ENCODE measurements around the gene ARHGEF12.

Gene ARHGEF12

GRCh38 chr11:120340529-120340928 is 4.3 kb downstream of the ARHGEF12 start:
- DNase-seq (ENCODE audit: low spot score) (no peak), FAIRE-seq (no peak)

- DNase-seq (ENCODE audit: low spot score) (no peak), FAIRE-seq (no peak)
Measured at GRCh38 chr11:120342226-120342625, 6.0 kb downstream of the ARHGEF12 start.

DNA sequence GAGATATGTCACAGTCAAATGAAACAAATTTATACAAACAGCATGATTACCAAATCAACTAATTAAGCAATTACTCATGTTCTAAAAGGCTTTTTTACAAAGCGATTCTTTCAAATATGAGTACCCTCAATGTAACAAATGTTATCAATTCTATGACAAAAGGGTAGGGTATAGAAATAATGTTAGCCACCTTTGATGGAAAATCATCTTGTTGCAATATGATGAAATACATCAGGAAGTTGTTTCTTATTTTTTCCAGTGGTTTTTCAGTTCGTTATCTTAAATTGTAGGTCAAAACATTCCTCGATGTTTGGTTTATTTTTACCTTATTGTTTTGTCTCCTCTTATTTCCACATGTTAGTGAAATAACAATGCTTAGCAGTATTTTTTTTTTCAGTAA is 6.5 kb downstream of the ARHGEF12 start:
- no peak for FAIRE-seq
- DNase-seq (ENCODE audit: low spot score) = no peak

- DNase-seq (ENCODE audit: low spot score) = no peak
- FAIRE-seq = no peak
Measured at GRCh38 chr11:120343429-120343828, 7.2 kb downstream of the ARHGEF12 start.

- no peak for FAIRE-seq
- DNase-seq (ENCODE audit: low spot score) = peak; percentile 34
Measured at GRCh38 chr11:120344302-120345004, 8.2 kb downstream of the ARHGEF12 start.

DNA sequence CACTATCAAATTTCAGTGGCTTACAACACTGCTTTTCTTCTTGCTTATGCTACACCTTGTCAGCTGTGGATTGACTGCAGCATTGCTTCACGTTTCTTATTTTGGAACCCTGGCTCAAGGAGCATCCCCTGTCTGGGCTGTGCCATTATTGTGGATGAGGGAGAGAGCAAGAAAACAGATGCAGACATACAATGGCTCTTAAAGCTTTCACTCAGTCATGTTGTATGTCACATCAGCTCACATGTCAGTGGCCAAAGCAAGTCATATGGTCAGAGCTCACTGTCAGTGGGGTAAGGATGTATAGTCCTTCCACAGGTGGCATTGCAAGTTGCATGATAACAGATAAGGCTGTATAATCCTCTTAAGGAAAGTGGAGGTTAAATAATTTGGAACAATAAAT is 10.0 kb downstream of the ARHGEF12 start:
- FAIRE-seq (no peak), DNase-seq (ENCODE audit: low spot score) (no peak)

- no peak for FAIRE-seq
- DNase-seq (ENCODE audit: low spot score) = no peak
Measured at GRCh38 chr11:120350637-120351036, 14.4 kb downstream of the ARHGEF12 start.

- DNase-seq (ENCODE audit: low spot score) (no peak), FAIRE-seq (no peak)
Measured at GRCh38 chr11:120352405-120352804, 16.2 kb downstream of the ARHGEF12 start.

GRCh38 chr11:120354068-120354467 is 17.9 kb downstream of the ARHGEF12 start:
- no peak for DNase-seq (ENCODE audit: low spot score)
- no peak for FAIRE-seq

DNA sequence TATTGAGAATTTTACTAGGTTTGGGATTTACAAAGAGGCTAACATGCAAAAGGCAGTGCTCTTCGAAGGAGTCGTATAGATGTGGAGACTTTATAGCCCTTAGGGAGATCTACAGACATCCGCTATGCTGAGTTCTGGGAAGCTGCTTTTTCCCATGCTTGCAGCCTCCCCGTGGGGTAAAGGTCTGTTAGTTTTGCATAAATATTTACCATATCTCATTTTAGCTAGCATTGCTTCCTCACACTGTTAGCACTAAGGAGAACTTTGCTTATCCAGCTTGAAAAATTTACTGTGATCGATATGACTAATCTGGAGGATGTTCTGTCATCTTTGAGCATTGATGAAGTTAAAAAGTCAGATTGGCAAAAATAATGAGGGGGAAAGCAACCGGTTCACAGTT is 18.6 kb downstream of the ARHGEF12 start:
- no peak for DNase-seq (ENCODE audit: low spot score)
- no peak for FAIRE-seq

DNA sequence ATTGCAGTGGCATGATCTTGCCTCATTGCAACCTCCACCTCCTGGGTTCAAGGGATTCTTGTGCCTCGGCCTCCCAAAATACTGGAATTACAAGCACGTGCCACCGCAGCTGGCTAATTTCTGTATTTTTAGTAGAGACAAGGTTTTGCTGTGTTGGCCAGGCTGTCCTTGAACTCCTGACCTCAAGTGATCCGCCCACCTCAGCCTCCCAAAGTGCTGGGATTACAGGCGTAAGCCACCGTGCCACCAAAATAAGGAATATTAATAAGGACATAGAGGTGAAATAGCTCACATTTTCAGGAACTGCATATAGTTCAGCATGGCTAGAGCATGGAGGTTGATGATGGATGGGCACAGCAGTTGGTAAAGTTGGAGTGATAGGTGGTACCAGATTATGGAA is 21.4 kb downstream of the ARHGEF12 start:
- FAIRE-seq (no peak), DNase-seq (ENCODE audit: low spot score) (no peak)

DNA sequence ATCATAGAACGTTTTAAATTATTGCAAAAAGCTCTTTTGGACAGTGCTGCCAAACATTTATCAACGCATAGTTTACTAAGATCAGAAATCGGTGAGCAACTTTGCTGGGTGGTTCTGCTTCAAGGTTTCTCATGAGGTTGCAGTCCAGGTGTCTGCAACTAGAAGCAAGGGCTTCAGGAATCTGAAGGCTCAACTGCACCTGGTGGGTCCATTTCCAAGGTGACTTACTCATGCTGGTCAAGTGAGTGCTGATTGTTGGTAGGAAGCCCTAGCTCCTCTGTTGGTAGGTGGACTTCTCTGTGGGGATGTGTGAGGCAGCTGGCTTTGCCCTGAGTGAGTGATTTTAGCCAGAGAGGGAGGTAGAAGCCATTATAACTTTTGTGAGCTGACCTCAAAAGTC is 22.5 kb downstream of the ARHGEF12 start:
- DNase-seq (ENCODE audit: low spot score) (no peak), FAIRE-seq (no peak)

- DNase-seq (ENCODE audit: low spot score) (no peak), FAIRE-seq (no peak)
Measured at GRCh38 chr11:120363436-120363835, 27.2 kb downstream of the ARHGEF12 start.

DNA sequence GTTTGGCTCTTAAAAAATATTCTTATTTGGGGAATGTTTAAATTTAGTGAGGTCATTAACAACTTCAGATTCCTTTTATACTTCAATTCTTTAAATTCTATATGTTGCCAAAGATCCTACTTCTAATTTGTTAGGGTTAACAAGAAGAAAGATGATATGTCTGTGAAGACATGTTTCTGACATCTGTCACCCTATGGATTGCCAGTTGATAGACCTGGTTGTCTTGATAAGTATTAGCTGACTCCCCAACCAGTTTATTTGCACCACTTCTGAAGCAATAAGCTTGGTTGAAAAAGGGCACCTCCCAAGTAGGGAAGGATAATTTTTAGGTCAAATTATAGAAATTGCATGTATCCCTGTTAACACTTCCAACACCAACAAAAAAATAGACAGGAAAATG is 29.3 kb downstream of the ARHGEF12 start:
- DNase-seq (ENCODE audit: low spot score) (no peak), FAIRE-seq (no peak)

DNA sequence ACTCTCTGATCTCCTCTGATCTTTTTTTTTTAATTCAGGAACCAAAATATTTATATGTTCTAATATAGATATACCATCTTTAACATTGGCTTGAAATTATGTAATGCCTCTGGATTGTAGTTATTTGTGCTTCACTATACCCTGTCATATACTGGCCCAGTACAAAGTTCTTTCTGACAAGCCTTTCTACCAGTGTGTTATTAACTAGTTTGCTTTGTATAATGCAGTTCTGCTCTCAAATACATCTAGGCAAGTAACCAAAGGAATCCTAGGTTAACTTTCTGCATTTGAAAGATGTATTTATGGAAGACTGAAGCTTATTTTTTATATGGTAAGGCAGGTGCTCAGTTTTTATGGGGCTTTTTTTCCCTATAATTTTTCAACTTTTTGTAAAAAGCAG is 36.1 kb downstream of the ARHGEF12 start:
- DNase-seq (ENCODE audit: low spot score) (no peak), FAIRE-seq (no peak)

DNA sequence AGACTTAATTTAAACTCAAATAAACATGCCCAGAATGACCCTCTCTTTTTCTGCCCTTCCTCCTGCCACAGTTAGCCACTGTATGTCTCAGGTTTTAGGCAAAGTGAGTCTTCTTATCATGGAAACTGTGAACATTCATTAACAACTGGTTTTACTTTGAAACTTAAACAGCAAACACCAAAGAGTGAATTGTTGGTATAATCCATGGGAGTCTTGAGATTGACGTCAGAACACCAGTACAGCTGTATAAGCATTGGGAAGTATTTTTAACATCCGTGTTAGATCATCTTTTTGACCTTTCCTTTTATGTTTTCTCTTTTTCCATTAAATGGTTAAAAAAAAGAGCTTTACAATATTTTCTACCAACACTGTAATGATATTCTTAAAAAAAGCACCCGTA is 38.9 kb downstream of the ARHGEF12 start:
- DNase-seq (ENCODE audit: low spot score) (no peak), FAIRE-seq (no peak)

GRCh38 chr11:120376547-120377182 is 40.5 kb downstream of the ARHGEF12 start:
- DNase-seq (ENCODE audit: low spot score) = no peak
- no peak for FAIRE-seq

- FAIRE-seq (no peak), DNase-seq (ENCODE audit: low spot score) (no peak)
Measured at GRCh38 chr11:120378474-120378873, 42.3 kb downstream of the ARHGEF12 start.

DNA sequence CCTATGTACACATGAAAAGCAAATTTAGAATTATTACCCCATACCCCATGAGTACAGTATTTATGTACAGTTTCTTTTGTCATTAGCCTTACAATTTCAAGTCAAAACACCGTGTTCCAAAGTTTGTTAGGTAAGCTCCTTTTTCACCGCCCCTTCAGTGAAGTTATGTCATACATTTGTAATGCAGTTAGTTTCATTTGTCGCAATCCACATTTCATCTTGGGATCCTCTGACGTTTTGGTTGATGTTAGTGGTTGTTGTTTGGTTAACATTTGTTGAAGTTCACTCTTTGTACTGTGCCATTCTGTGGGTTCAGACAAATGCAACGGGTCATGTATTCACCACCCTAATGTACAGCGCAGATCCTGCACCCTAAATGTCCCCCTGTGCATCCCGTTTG is 45.2 kb downstream of the ARHGEF12 start:
- FAIRE-seq (no peak), DNase-seq (ENCODE audit: low spot score) (no peak)

GRCh38 chr11:120383518-120384155 is 47.4 kb downstream of the ARHGEF12 start:
- DNase-seq (ENCODE audit: low spot score) (no peak), FAIRE-seq (no peak)

- FAIRE-seq (no peak), DNase-seq (ENCODE audit: low spot score) (no peak)
Measured at GRCh38 chr11:120384476-120384875, 48.3 kb downstream of the ARHGEF12 start.

DNA sequence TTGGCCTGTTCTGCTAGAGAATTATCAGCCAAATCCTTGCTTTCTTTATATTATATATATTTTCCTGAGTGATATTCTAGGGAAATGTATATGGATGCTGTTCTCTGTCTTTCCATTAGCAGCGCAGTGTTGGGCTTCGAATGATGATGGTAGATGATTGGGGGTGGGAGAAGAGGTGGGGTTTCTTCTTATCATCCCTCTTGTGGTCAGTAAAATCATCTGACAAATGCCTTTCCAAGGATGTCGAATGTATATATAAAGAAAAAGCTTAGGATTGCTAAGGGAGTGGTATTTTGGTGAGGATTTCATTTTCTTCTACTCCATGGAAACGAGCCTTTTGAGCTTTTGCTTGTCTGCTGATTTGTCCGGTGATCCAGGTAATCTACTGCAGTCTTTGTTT is 48.9 kb downstream of the ARHGEF12 start:
- no peak for DNase-seq (ENCODE audit: low spot score)
- no peak for FAIRE-seq

- no peak for DNase-seq (ENCODE audit: low spot score)
- no peak for FAIRE-seq
Measured at GRCh38 chr11:120385655-120386054, 49.4 kb downstream of the ARHGEF12 start.
